Activated gamma-delta T cell treated with Interleukin-2 at 50 U/mL for 16 hours (primary cell): ENCODE results near the gene GPR87.
A peak's percentile ranks its signal among the peaks of the same experiment; 100 is the strongest.

Experiments used
- DNase-seq: peaks from one replicate; pipeline ENCODE4 v3.0.0-alpha.2; 2020

The GPR87 gene

GRCh38 chr3:151281671-151282324, 34.8 kb downstream of the GPR87 start:
- no peak for DNase-seq

GRCh38 chr3:151278230-151278629, 38.4 kb downstream of the GPR87 start, which contains the start of gene P2RY14:
Gene P2RY14, minus strand, starts transcription at chr3:151278542. Its CDS starts 64,226 bp downstream, at chr3:151214316.
- no peak for DNase-seq

- DNase-seq = peak; percentile 33
Observed at GRCh38 chr3:151276687-151277042, 40.0 kb downstream of the GPR87 start.

GRCh38 chr3:151276038-151276686, 40.5 kb downstream of the GPR87 start:
- DNase-seq = no peak

DNA sequence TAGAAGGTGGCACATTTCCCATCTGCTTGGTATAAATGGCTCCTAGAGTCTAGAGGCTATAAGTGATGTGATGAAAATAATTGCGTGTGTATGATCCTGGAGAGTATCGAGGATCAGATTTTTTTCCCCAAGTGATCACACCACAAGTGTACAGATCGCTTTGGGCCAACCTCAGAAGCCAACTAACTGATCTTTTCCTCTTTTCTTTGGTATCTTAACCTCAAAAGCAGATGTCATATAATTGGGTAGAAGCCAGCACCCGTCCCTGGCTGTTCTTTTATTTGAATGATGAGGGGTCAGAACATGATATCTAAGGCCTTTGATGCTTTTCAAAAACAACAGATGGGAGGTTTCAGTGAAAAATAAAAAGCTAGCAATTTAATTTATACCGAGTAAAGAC, 41.5 kb downstream of the GPR87 start:
- DNase-seq = no peak

DNA sequence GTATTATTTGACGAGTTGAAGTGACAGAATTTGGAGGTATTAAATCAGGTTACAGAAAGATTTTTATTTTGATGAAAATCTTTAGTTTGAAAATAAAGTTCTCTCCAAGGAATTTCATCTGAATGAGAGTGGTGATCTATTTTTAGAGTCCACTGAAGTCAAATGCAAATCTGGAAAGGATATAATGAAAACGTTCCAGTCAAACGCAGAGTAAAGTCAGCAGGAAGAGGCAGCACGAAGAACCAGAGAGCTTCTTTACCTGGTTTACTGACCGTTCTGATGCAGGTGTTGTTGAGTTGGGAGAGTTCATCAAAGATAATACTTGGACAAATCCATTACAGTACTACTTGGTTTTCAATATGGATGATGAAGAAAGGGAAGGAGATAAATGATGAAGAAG, 47.0 kb downstream of the GPR87 start:
- no peak for DNase-seq

- DNase-seq = peak; percentile 26
Observed at GRCh38 chr3:151268267-151269235, 48.1 kb downstream of the GPR87 start.

DNA sequence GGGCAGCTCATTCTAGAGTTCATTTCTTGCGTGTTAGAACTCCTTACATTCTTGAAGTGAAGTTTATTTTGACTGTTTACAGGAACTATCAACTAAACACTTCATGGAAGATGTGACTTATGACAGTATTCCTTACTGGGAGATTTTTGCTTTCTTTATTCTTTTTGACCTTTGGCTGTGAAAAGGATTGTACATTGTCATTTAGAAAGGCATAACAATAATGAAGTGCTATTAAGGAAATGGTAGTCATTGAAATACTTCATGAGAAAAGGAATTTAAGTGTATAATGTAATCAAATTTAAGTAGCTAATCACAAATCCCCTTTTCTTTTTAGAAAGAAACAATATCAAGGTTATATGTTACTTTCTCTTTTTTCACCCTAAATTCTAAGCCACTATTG, 49.6 kb downstream of the GPR87 start:
- no peak for DNase-seq

- DNase-seq = no peak
Observed at GRCh38 chr3:151265866-151266265, 50.8 kb downstream of the GPR87 start.

DNA sequence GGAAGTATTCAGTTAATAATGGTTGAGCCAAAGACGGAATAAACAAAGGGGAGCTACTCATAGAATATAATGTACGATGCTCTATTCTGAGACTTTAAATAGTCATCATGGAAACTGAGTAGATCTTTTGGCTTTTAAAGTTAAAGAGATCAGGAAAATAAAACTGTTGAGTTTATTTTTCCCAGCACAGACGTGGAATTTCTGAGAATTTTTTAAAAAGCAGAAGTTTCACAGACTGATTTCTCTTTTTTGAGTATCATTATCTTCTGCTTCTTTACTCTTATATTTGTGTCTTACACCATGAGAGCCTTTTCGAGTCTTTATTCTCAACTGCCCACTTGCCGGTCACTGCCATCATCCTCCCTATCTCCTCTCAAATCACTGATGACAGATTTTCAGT, 51.5 kb downstream of the GPR87 start:
- no peak for DNase-seq

- DNase-seq = no peak
Observed at GRCh38 chr3:151264605-151265004, 52.0 kb downstream of the GPR87 start.

DNA sequence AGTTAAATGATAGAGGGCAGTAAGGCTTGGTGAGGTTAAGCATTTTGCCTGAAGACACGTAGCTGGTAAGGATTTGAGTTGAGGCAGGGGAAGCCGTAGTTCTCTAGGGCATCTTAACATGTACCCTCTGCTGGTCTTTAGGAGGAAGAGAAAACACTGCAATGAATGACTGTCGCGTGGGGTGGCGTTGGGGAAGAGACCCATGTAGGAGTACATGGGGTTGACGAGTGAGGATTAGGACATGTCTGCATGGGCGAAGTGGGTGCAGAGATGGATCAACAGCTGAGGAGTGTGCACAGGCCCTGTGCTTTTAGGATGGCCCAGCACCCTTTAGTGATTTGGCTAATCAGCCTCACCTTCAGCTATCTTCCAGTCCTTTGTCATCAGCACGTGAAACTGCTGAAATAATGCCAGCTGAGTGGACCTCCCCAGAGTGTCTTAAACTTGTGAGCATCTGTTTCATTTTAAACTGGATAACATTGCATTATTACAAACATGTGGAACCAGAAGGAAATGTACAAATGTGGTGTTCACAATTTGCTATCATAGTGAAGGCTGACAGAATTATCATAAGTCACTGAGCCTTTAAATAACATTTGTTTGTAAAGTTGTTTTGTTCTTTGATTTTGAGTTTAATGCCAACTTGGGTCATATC, 53.6 kb downstream of the GPR87 start:
- no peak for DNase-seq

DNA sequence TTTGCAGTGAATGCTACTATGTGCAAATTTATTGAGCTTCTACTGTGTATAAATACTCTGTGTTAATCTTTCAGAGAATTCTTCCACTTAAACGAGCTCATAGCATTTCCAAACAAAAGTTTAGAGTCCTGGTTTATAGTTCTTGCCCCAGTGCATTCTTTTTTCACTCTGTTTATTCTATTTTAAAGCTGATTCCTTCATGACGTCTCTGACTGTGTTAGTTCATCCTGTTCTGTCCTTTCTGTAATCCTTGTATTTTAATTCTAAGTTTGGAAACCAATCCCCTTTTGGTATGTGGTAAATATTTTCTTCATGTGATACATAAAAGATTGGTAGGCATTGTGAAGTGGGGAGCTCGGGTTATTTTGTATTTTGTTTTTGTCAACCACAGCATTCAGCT, 57.0 kb downstream of the GPR87 start:
- DNase-seq = no peak

- no peak for DNase-seq
Observed at GRCh38 chr3:151256749-151257148, 59.9 kb downstream of the GPR87 start.

- DNase-seq = no peak
Observed at GRCh38 chr3:151248772-151249337, 67.8 kb downstream of the GPR87 start.
